Stomach (tissue), 4 donors: ENCODE measurements around the gene STIL.

Source experiments
- CTCF ChIP-seq, 7 experiments: fragments of 450-650 bp in 4 of 7; fragments of 200-600 bp in 3 of 7; sonication (generic) in 3 of 7; IDR thresholded peaks; one replicate each; pipeline ENCODE4 v1.5.1; 2016 to 2019; ENCODE audit warnings: antibody characterized with exemption in 7 of 7, control low read depth in 2 of 7, mild to moderate bottlenecking in 1 of 7
- EP300 ChIP-seq: sonication (generic); formaldehyde crosslinking; IDR thresholded peaks from one replicate; pipeline ENCODE4 v1.6.1; 2017; ENCODE audit warnings: antibody characterized with exemption
- POLR2A ChIP-seq, 4 donors: fragments of 450-650 bp; IDR thresholded peaks; one replicate each; pipeline ENCODE4 v1.6.1; 2016; ENCODE audit warnings: antibody characterized with exemption in 4 of 4, control low read depth in 2 of 4, mild to moderate bottlenecking in 1 of 4, moderate library complexity in 1 of 4
- POLR2AphosphoS5 ChIP-seq, 3 donors: sonication (generic); formaldehyde crosslinking; IDR thresholded peaks; one replicate each; pipeline ENCODE4 v1.6.1; 2016; ENCODE audit warnings: antibody characterized with exemption in 3 of 3

GRCh38 chr1:47209725-47210325 is 104.1 kb downstream of the STIL start:
- TF ChIP-seq CTCF (IDR thresholded peaks at IDR 0.05) (no peak), POLR2A (IDR thresholded peaks at IDR 0.05) (no peak), POLR2AphosphoS5 (IDR thresholded peaks at IDR 0.05) (no peak), EP300 (no peak)
